Smooth muscle cell (in vitro differentiated cells): ENCODE results near the gene DNAJC6. TPM values are rescaled to one million over a fixed set of nuclear protein-coding genes. Genes with fewer than 3 reads are reported as not detected.

Experiments used
- DNase-seq: peaks from one replicate; lab custom pipeline; 2025; ENCODE audit not compliant: unreplicated experiment; lab: John Stamatoyannopoulos, UW
- H2AFZ ChIP-seq: fragments of 200-600 bp; sonication (generic); 2 replicates; pipeline ENCODE4 v1.6.0; 2016; ENCODE audit warnings: antibody characterized with exemption, low read depth, mild to moderate bottlenecking
- H3F3A ChIP-seq: fragments of 200-600 bp; sonication (generic); 2 replicates; pipeline ENCODE4 v1.6.0; 2017; ENCODE audit warnings: antibody characterized with exemption, low read depth
- H3K27ac ChIP-seq: fragments of 200-600 bp; sonication (generic); 2 replicates; pipeline ENCODE4 v1.5.1; 2016; ENCODE audit warnings: low read depth, mild to moderate bottlenecking
- H3K27me3 ChIP-seq: fragments of 200-600 bp; sonication (generic); 2 replicates; pipeline ENCODE4 v1.6.1; 2016; ENCODE audit warnings: low read depth, mild to moderate bottlenecking
- H3K36me3 ChIP-seq: fragments of 200-600 bp; sonication (generic); 2 replicates; pipeline ENCODE4 v1.5.1; 2016; ENCODE audit warnings: low read depth
- H3K4me1 ChIP-seq: fragments of 200-600 bp; sonication (generic); 2 replicates; pipeline ENCODE4 v1.5.1; 2016; ENCODE audit warnings: low read depth
- H3K4me2 ChIP-seq: fragments of 200-600 bp; sonication (generic); 2 replicates; pipeline ENCODE4 v1.6.0; 2016; ENCODE audit warnings: mild to moderate bottlenecking
- H3K4me3 ChIP-seq: fragments of 200-600 bp; sonication (generic); 2 replicates; pipeline ENCODE4 v1.5.1; 2016; ENCODE audit warnings: mild to moderate bottlenecking
- H3K79me2 ChIP-seq: fragments of 200-600 bp; sonication (generic); 2 replicates; pipeline ENCODE4 v1.6.0; 2016; ENCODE audit warnings: low read depth, mild to moderate bottlenecking
- H3K9ac ChIP-seq: fragments of 200-600 bp; sonication (generic); 2 replicates; pipeline ENCODE4 v1.6.0; 2016; ENCODE audit warnings: low read depth
- H3K9me3 ChIP-seq: fragments of 200-600 bp; sonication (generic); replicated peaks from 2 replicates; pipeline ENCODE4 v1.5.1; 2016; ENCODE audit warnings: low read depth
- H4K20me1 ChIP-seq: fragments of 200-600 bp; sonication (generic); 2 replicates; pipeline ENCODE4 v1.6.0; 2016; ENCODE audit warnings: low read depth
- CTCF ChIP-seq: fragments of 200-600 bp; sonication (generic); IDR thresholded peaks from 2 replicates; pipeline ENCODE4 v1.5.1; 2017; ENCODE audit warnings: borderline replicate concordance, mild to moderate bottlenecking, antibody characterized with exemption; ENCODE audit not compliant: insufficient read depth, poor library complexity, severe bottlenecking
- WGBS: methylation state at CpG from one replicate; pipeline ENCODE4 v1.1.7; 2016; ENCODE audit warnings: low lambda C conversion rate; 5-methylcytosine and 5-hydroxymethylcytosine counted together
- polyA plus RNA-seq: library from polyadenylated mRNA; unstranded; fragments of >200 nt; fragmentation: Nextera tagmentation; extraction: Ambion mirVana; gene quantifications from 2 replicates; pipeline ENCODE4 v1.2.1, GENCODE V29; 2016
- total RNA-seq: library from RNA; depleted of rRNA; stranded (reverse); fragments of >200 nt; gene quantifications from 2 replicates; pipeline ENCODE4 v1.2.3, GENCODE V29; 2014

The DNAJC6 gene
- total and polyA plus RNA-seq, 2 experiments from 2014 or later = 0.70 to 7.8 TPM

GRCh38 chr1:65417729-65418128 lies 108.4 kb downstream of the DNAJC6 start:
- H3F3A ChIP-seq = peaks cover 11% of the 10 kb centered on the region
- H3K36me3 ChIP-seq = no peaks in the 10 kb centered on the region
- H3K4me2 ChIP-seq = no peak overlapping the region
- no peak overlapping the region for H2AFZ ChIP-seq
- H3K27ac ChIP-seq = no peak overlapping the region
- H3K4me1 ChIP-seq = peaks cover 5% of the 10 kb centered on the region
- H3K4me3 ChIP-seq = no peak overlapping the region
- no peaks in the 10 kb centered on the region for H3K9me3 ChIP-seq
- TF ChIP-seq CTCF = no peak
- peaks cover 7% of the 10 kb centered on the region for H4K20me1 ChIP-seq
- H3K9ac ChIP-seq = no peak overlapping the region
- 82% methylated on average over 2 of the region's 2 CpGs for WGBS
- no peak for DNase-seq
- H3K27me3 ChIP-seq = no peaks in the 10 kb centered on the region
- H3K79me2 ChIP-seq = peaks cover 14% of the 10 kb centered on the region

- Histone ChIP-seq H2AFZ (peak overlapping the region; percentile 100), H3F3A (peaks cover 11% of the 10 kb centered on the region), H4K20me1 (peaks cover 16% of the 10 kb centered on the region), H3K79me2 (peaks cover 23% of the 10 kb centered on the region), H3K27me3 (no peaks in the 10 kb centered on the region), H3K4me1 (peaks cover 5% of the 10 kb centered on the region), H3K27ac (peak overlapping the region; percentile 92), H3K4me3 (no peak overlapping the region), H3K4me2 (no peak overlapping the region), H3K36me3 (no peaks in the 10 kb centered on the region), H3K9ac (no peak overlapping the region), H3K9me3 (no peaks in the 10 kb centered on the region)
- no peak for DNase-seq
- TF ChIP-seq CTCF = no peak
- WGBS = 88% methylated on average over 4 of the region's 4 CpGs
Observed at GRCh38 chr1:65418522-65419185, 109.3 kb downstream of the DNAJC6 start.

GRCh38 chr1:65419681-65420589 lies 110.6 kb downstream of the DNAJC6 start:
- peak overlapping the region; percentile 100 for H2AFZ ChIP-seq
- peak overlapping the region; percentile 97 for H3K27ac ChIP-seq
- peak overlapping the region; percentile 96 for H3K4me2 ChIP-seq
- no peaks in the 10 kb centered on the region for H3K36me3 ChIP-seq
- peaks cover 29% of the 10 kb centered on the region for H4K20me1 ChIP-seq
- H3K9ac ChIP-seq = peak overlapping the region; percentile 78
- no peaks in the 10 kb centered on the region for H3K27me3 ChIP-seq
- peak; percentile 100 for DNase-seq
- peak overlapping the region; percentile 90 for H3K4me3 ChIP-seq
- peaks cover 36% of the 10 kb centered on the region for H3K79me2 ChIP-seq
- no peaks in the 10 kb centered on the region for H3K9me3 ChIP-seq
- no peak for TF ChIP-seq CTCF
- WGBS = under 1% methylated on average over 23 of the region's 52 CpGs
- H3K4me1 ChIP-seq = peaks cover 5% of the 10 kb centered on the region
- H3F3A ChIP-seq = peaks cover 11% of the 10 kb centered on the region
